Measurements from ENCODE around the gene USB1. TPM values are rescaled to one million over a fixed set of nuclear protein-coding genes. Genes with fewer than 3 reads are reported as not detected.
A peak's percentile ranks its signal among the peaks of the same experiment; 100 is the strongest.
"Not testable (repeated sequence)": the region's sequence is repeated elsewhere in the genome, so short reads cannot be mapped to it uniquely, and the experiment has no call there.

Gene USB1
- total RNA-seq, 2 experiments from 2014 or later, result 30.6 to 32.3 TPM

GRCh38 chr16:57998992-57999365 is 2.2 kb upstream of the USB1 start:
- CTCF ChIA-PET, result interaction anchor here (0.6 to 3.8 kb wide), 8 partner anchors 10 to 349 kb away, joined by 3 to 30 read pairs (median 4); no protein-coding TSS in a partner anchor
- Mint-ChIP-seq H3K4me3 (peak overlapping the region; percentile 74), H3K4me1 (ENCODE audit: low read depth) (peaks cover 55% of the 10 kb centered on the region), H3K27ac (peak overlapping the region; percentile 66), H3K36me3 (ENCODE audit: low read depth) (peaks cover 3% of the 10 kb centered on the region), H3K9me3 (no peaks in the 10 kb centered on the region), H3K27me3 (ENCODE audit: low read depth) (no peaks in the 10 kb centered on the region)
- intact Hi-C loops (cut with micrococcal nuclease), result loop anchor here (1.0 kb wide), 2 partner anchors 130 to 733 kb away; partner anchors contain the start of gene CFAP20
- no peak for DNase-seq

GRCh38 chr16:57999366-57999970 is 1.7 kb upstream of the USB1 start:
- intact Hi-C loops (cut with micrococcal nuclease), result loop anchor here (1.0 kb wide), 2 partner anchors 130 to 733 kb away; partner anchors contain the start of gene CFAP20
- H3K27ac Mint-ChIP-seq, result peak overlapping the region; percentile 66
- H3K36me3 Mint-ChIP-seq (ENCODE audit: low read depth), result peaks cover 3% of the 10 kb centered on the region
- H3K9me3 Mint-ChIP-seq, result no peaks in the 10 kb centered on the region
- peaks cover 55% of the 10 kb centered on the region for H3K4me1 Mint-ChIP-seq (ENCODE audit: low read depth)
- no peaks in the 10 kb centered on the region for H3K27me3 Mint-ChIP-seq (ENCODE audit: low read depth)
- peak; percentile 52 for DNase-seq
- peak overlapping the region; percentile 74 for H3K4me3 Mint-ChIP-seq
- CTCF ChIA-PET, result interaction anchor here (0.6 to 3.8 kb wide), 9 partner anchors 11 to 350 kb away, joined by 3 to 30 read pairs (median 3); no protein-coding TSS in a partner anchor

- no peaks in the 10 kb centered on the region for H3K27me3 Mint-ChIP-seq (ENCODE audit: low read depth)
- peak within 1 kb of the TSS; percentile 71 for H3K27ac Mint-ChIP-seq
- H3K36me3 Mint-ChIP-seq (ENCODE audit: low read depth), result peaks cover 3% of the 10 kb centered on the region
- intact Hi-C loops (cut with micrococcal nuclease), result loop anchor here (1.0 to 10.0 kb wide), 9 partner anchors 101 to 732 kb away; partner anchors contain the start of genes CFAP20, KIFC3 and POLR2C
- DNase-seq, result peak; percentile 40
- peaks cover 51% of the 10 kb centered on the region for H3K4me1 Mint-ChIP-seq (ENCODE audit: low read depth)
- CTCF ChIA-PET, result interaction anchor here (0.7 to 3.8 kb wide), 7 partner anchors 11 to 264 kb away, joined by 3 to 30 read pairs (median 3); no protein-coding TSS in a partner anchor
- peak within 1 kb of the TSS; percentile 91 for H3K4me3 Mint-ChIP-seq
- H3K9me3 Mint-ChIP-seq, result no peaks in the 10 kb centered on the region
These were observed 1.1 kb upstream of the USB1 start, which contains the start of gene ZNF319 for GRCh38 chr16:57999971-58000705. Gene ZNF319 (minus strand): TSS chr16:58000672. CDS start chr16:57998265, 2,407 bp downstream.

- H3K36me3 Mint-ChIP-seq (ENCODE audit: low read depth), result peaks cover 7% of the 10 kb centered on the region
- H3K27me3 Mint-ChIP-seq (ENCODE audit: low read depth), result no peaks in the 10 kb centered on the region
- H3K27ac Mint-ChIP-seq, result no peak overlapping the region
- peak overlapping the region; percentile 91 for H3K4me3 Mint-ChIP-seq
- DNase-seq, result no peak
- H3K4me1 Mint-ChIP-seq (ENCODE audit: low read depth), result peaks cover 51% of the 10 kb centered on the region
- CTCF ChIA-PET, result interaction anchor here (0.8 kb wide), 1 partner anchor 9 kb away, joined by 3 read pairs; no protein-coding TSS in a partner anchor
- peaks cover 2% of the 10 kb centered on the region for H3K9me3 Mint-ChIP-seq
- intact Hi-C loops (cut with micrococcal nuclease), result loop anchor here (1.0 to 10.0 kb wide), 7 partner anchors 17 to 633 kb away; partner anchors contain the start of genes KATNB1, KIFC3 and POLR2C
These were observed 691 bp downstream of the USB1 start for GRCh38 chr16:58001781-58002415.

GRCh38 chr16:58002416-58002800 is 1.2 kb downstream of the USB1 start:
- H3K27ac Mint-ChIP-seq, result no peak overlapping the region
- H3K27me3 Mint-ChIP-seq (ENCODE audit: low read depth), result no peaks in the 10 kb centered on the region
- CTCF ChIA-PET, result no interaction called here
- intact Hi-C loops (cut with micrococcal nuclease), result loop anchor here (10.0 kb wide), 2 partner anchors 538 to 632 kb away; partner anchors contain the start of gene POLR2C
- H3K4me1 Mint-ChIP-seq (ENCODE audit: low read depth), result peaks cover 47% of the 10 kb centered on the region
- no peak overlapping the region for H3K4me3 Mint-ChIP-seq
- peaks cover 2% of the 10 kb centered on the region for H3K9me3 Mint-ChIP-seq
- DNase-seq, result no peak
- peaks cover 11% of the 10 kb centered on the region for H3K36me3 Mint-ChIP-seq (ENCODE audit: low read depth)

GRCh38 chr16:58002936-58003335 is 1.7 kb downstream of the USB1 start:
- intact Hi-C loops (cut with micrococcal nuclease), result loop anchor here (10.0 kb wide), 2 partner anchors 538 to 632 kb away; partner anchors contain the start of gene POLR2C
- Mint-ChIP-seq H3K36me3 (ENCODE audit: low read depth) (peaks cover 11% of the 10 kb centered on the region), H3K9me3 (peaks cover 2% of the 10 kb centered on the region), H3K4me1 (ENCODE audit: low read depth) (peaks cover 42% of the 10 kb centered on the region), H3K27me3 (ENCODE audit: low read depth) (no peaks in the 10 kb centered on the region), H3K27ac (no peak overlapping the region), H3K4me3 (no peak overlapping the region)
- no peak for DNase-seq
- CTCF ChIA-PET, result interaction anchor here (4.1 kb wide), 1 partner anchor 103 kb away, joined by 15 read pairs; no protein-coding TSS in a partner anchor

GRCh38 chr16:58004736-58005135 is 3.5 kb downstream of the USB1 start:
- peaks cover 24% of the 10 kb centered on the region for H3K4me1 Mint-ChIP-seq (ENCODE audit: low read depth)
- peaks cover 12% of the 10 kb centered on the region for H3K36me3 Mint-ChIP-seq (ENCODE audit: low read depth)
- CTCF ChIA-PET, result interaction anchor here (0.8 to 4.1 kb wide), 5 partner anchors 9 to 196 kb away, joined by 3 to 15 read pairs (median 3); no protein-coding TSS in a partner anchor

GRCh38 chr16:58009856-58010416 is 8.7 kb downstream of the USB1 start:
- H3K27ac Mint-ChIP-seq, result no peak overlapping the region
- H3K4me3 Mint-ChIP-seq, result no peak overlapping the region
- CTCF ChIA-PET, result interaction anchor here (1.0 kb wide), 1 partner anchor 110 kb away, joined by 3 read pairs; no protein-coding TSS in a partner anchor
- intact Hi-C loops (cut with micrococcal nuclease), result loop anchor here (10.0 kb wide), 2 partner anchors 545 to 625 kb away; partner anchors contain the start of gene POLR2C
- no peaks in the 10 kb centered on the region for H3K4me1 Mint-ChIP-seq (ENCODE audit: low read depth)
- H3K36me3 Mint-ChIP-seq (ENCODE audit: low read depth), result peaks cover 23% of the 10 kb centered on the region
- H3K9me3 Mint-ChIP-seq, result peaks cover 2% of the 10 kb centered on the region
- DNase-seq, result no peak
- H3K27me3 Mint-ChIP-seq (ENCODE audit: low read depth), result no peaks in the 10 kb centered on the region

More at GRCh38 chr16:58004736-58005135, 3.5 kb downstream of the USB1 start:
- H3K27ac Mint-ChIP-seq; H3K4me3 Mint-ChIP-seq; H3K27me3 Mint-ChIP-seq (ENCODE audit: low read depth); DNase-seq; H3K9me3 Mint-ChIP-seq: not testable (repeated sequence)
- intact Hi-C loops (cut with micrococcal nuclease), result loop anchor here (1.0 to 10.0 kb wide), 4 partner anchors 105 to 630 kb away; partner anchors contain the start of gene POLR2C

GRCh38 chr16:58010886-58011285 is 9.7 kb downstream of the USB1 start:
- H3K27me3 Mint-ChIP-seq (ENCODE audit: low read depth), result no peaks in the 10 kb centered on the region
- peaks cover 2% of the 10 kb centered on the region for H3K9me3 Mint-ChIP-seq
- CTCF ChIA-PET, result interaction anchor here (0.7 to 1.0 kb wide), 3 partner anchors 10 to 477 kb away, joined by 3 to 4 read pairs (median 3); partner anchors contain the start of gene USB1
- no peak overlapping the region for H3K4me3 Mint-ChIP-seq
- intact Hi-C loops (cut with micrococcal nuclease), result no loop called here
- no peak for DNase-seq
- H3K36me3 Mint-ChIP-seq (ENCODE audit: low read depth), result peaks cover 23% of the 10 kb centered on the region
- no peak overlapping the region for H3K27ac Mint-ChIP-seq
- no peaks in the 10 kb centered on the region for H3K4me1 Mint-ChIP-seq (ENCODE audit: low read depth)

GRCh38 chr16:58011652-58012051 is 10.4 kb downstream of the USB1 start:
- H3K4me1 Mint-ChIP-seq (ENCODE audit: low read depth), result no peaks in the 10 kb centered on the region
- CTCF ChIA-PET, result no interaction called here
- H3K27me3 Mint-ChIP-seq (ENCODE audit: low read depth), result no peaks in the 10 kb centered on the region
- H3K36me3 Mint-ChIP-seq (ENCODE audit: low read depth), result peaks cover 22% of the 10 kb centered on the region
- H3K27ac Mint-ChIP-seq, result no peak overlapping the region
- no peak overlapping the region for H3K4me3 Mint-ChIP-seq
- DNase-seq, result no peak
- H3K9me3 Mint-ChIP-seq, result peaks cover under 1% of the 10 kb centered on the region
- intact Hi-C loops (cut with micrococcal nuclease), result no loop called here

GRCh38 chr16:58012481-58012880 is 11.3 kb downstream of the USB1 start:
- CTCF ChIA-PET, result interaction anchor here (2.1 to 2.2 kb wide), 2 partner anchors 7 to 113 kb away, joined by 4 to 8 read pairs; no protein-coding TSS in a partner anchor

More at GRCh38 chr16:58012481-58012880, 11.3 kb downstream of the USB1 start:
- H3K4me1 Mint-ChIP-seq (ENCODE audit: low read depth), result no peaks in the 10 kb centered on the region
- H3K27ac Mint-ChIP-seq, result no peak overlapping the region
- intact Hi-C loops (cut with micrococcal nuclease), result no loop called here
- peaks cover 15% of the 10 kb centered on the region for H3K36me3 Mint-ChIP-seq (ENCODE audit: low read depth)
- DNase-seq, result no peak
- H3K4me3 Mint-ChIP-seq, result no peak overlapping the region
- H3K9me3 Mint-ChIP-seq, result no peaks in the 10 kb centered on the region
- no peaks in the 10 kb centered on the region for H3K27me3 Mint-ChIP-seq (ENCODE audit: low read depth)

All from activated naive CD4-positive, alpha-beta T cell treated with anti-CD3 and anti-CD28 coated beads for 36 hours (primary cell).